Measurements from ENCODE around the gene PUS7. TPM values are rescaled to one million over a fixed set of nuclear protein-coding genes. Genes with fewer than 3 reads are reported as not detected.

The PUS7 gene
- total RNA-seq, 1 experiment from 2014 or later: 39.0 TPM

GRCh38 chr7:105429746-105430612 lies 92.1 kb downstream of the PUS7 start (continued):
- TF ChIP-seq, protein P1, sequence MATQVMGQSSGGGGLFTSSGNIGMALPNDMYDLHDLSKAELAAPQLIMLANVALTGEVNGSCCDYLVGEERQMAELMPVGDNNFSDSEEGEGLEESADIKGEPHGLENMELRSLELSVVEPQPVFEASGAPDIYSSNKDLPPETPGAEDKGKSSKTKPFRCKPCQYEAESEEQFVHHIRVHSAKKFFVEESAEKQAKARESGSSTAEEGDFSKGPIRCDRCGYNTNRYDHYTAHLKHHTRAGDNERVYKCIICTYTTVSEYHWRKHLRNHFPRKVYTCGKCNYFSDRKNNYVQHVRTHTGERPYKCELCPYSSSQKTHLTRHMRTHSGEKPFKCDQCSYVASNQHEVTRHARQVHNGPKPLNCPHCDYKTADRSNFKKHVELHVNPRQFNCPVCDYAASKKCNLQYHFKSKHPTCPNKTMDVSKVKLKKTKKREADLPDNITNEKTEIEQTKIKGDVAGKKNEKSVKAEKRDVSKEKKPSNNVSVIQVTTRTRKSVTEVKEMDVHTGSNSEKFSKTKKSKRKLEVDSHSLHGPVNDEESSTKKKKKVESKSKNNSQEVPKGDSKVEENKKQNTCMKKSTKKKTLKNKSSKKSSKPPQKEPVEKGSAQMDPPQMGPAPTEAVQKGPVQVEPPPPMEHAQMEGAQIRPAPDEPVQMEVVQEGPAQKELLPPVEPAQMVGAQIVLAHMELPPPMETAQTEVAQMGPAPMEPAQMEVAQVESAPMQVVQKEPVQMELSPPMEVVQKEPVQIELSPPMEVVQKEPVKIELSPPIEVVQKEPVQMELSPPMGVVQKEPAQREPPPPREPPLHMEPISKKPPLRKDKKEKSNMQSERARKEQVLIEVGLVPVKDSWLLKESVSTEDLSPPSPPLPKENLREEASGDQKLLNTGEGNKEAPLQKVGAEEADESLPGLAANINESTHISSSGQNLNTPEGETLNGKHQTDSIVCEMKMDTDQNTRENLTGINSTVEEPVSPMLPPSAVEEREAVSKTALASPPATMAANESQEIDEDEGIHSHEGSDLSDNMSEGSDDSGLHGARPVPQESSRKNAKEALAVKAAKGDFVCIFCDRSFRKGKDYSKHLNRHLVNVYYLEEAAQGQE (IDR thresholded peaks at IDR 0.05; ENCODE audit: low read depth): no peak
- no peak for TF ChIP-seq ZNF274 (IDR thresholded peaks at IDR 0.05; ENCODE audit: low read depth, low read length)
- TF ChIP-seq EZH2phosphoT487 (IDR thresholded peaks at IDR 0.05; ENCODE audit: borderline replicate concordance): no peak

DNA sequence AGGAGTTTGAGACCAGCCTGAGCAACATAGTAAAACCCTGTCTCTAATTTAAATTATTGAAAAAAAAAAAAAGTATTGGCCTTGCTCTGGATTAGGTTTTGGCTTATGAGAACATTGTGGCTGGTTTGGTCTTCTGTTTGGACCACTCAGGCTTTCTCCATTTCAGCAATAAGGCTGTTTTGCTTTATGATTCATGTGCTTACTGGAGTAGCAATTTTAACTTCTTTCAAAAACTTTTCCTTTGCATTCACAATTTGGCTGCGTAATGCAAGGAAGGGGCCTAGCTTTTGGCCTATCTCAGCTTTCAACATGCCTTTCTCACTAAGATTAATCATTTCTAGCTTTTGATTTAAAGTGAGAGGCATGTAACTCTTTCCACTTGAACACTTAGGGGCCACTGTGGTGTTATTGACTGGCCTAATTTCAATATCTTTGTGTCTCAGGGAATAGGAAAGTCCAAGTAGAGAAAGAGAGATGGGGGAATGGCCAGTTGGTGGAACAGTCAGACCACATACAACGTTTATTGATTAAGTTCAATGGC lies 95.4 kb downstream of the PUS7 start:
- POLR2A ChIA-PET: no interaction called here
- intact Hi-C loops (cut with micrococcal nuclease): loop anchor here (5.0 kb wide), 1 partner anchor 444 kb away; no protein-coding TSS in a partner anchor
- no peaks in the 10 kb centered on the region for H4K20me1 ChIP-seq (ENCODE audit: insufficient read depth)
- H3K36me3 ChIP-seq (ENCODE audit: control insufficient read depth in 1 of 2, insufficient read depth in 2 of 2, low read length in 2 of 2): no peaks in the 10 kb centered on the region
- no peaks in the 10 kb centered on the region for H3K9me3 ChIP-seq (ENCODE audit: control insufficient read depth in 1 of 2, insufficient read depth in 1 of 2, low read depth in 1 of 2, low read length in 2 of 2)
- H3K79me2 ChIP-seq (ENCODE audit: insufficient read depth, low read length): no peaks in the 10 kb centered on the region
- no peak overlapping the region for H3K9ac ChIP-seq (ENCODE audit: low read length)
- no peak overlapping the region for H3K4me2 ChIP-seq (ENCODE audit: low read length)
- H2AFZ ChIP-seq (ENCODE audit: low read depth, low read length, poor library complexity, severe bottlenecking): no peak overlapping the region
- CTCF ChIA-PET: no interaction called here
- H3K27me3 ChIP-seq (ENCODE audit: insufficient read depth, low read length): no peaks in the 10 kb centered on the region
- ATAC-seq: no peak
- DNase-seq (ENCODE audit: low read depth, low spot score): no peak
- RAD21 ChIA-PET (ENCODE audit: low non-redundant PET in 1 of 2, low total read pairs in 2 of 2, uncharacterized antibody in 2 of 2, unreplicated experiment in 2 of 2): no interaction called here
- BruUV-seq (replicated peaks): no TSS peak
- H3K4me1 ChIP-seq (ENCODE audit: control insufficient read depth in 1 of 2, insufficient read depth in 2 of 2, low read length in 2 of 2): no peaks in the 10 kb centered on the region
- H3K4me3 ChIP-seq (replicated peaks in 1 of 2; ENCODE audit: low read depth in 1 of 2, low read length in 2 of 2): no peak overlapping the region
- no peak overlapping the region for H3K27ac ChIP-seq (ENCODE audit: low read depth, low read length)
- H3K9me2 ChIP-seq (ENCODE audit: insufficient read depth): no peaks in the 10 kb centered on the region
- TF ChIP-seq EZH2phosphoT487 (IDR thresholded peaks at IDR 0.05; ENCODE audit: borderline replicate concordance) (no peak), RAD21 (IDR thresholded peaks at IDR 0.05; ENCODE audit: low read depth) (no peak), CBX3 (IDR thresholded peaks at IDR 0.05; ENCODE audit: low read depth) (no peak), ZBTB33 (IDR thresholded peaks at IDR 0.05; ENCODE audit: extremely low read depth, insufficient replicate concordance, low read length) (no peak), ZFX (IDR thresholded peaks at IDR 0.05) (no peak), EGR1 (IDR thresholded peaks at IDR 0.05; ENCODE audit: low read depth) (no peak), TCF7L2 (IDR thresholded peaks at IDR 0.05; ENCODE audit: borderline replicate concordance, extremely low read depth, insufficient read depth, insufficient read length) (no peak), EZH2 (IDR thresholded peaks at IDR 0.05) (no peak), ZNF274 (IDR thresholded peaks at IDR 0.05; ENCODE audit: low read depth, low read length) (no peak), YY1 (IDR thresholded peaks at IDR 0.05; ENCODE audit: extremely low read depth, insufficient replicate concordance, low read depth, low read length) (no peak), ATF3 (IDR thresholded peaks at IDR 0.05) (no peak), ELF1 (IDR thresholded peaks at IDR 0.05; ENCODE audit: borderline replicate concordance, low read depth) (no peak), JUND (IDR thresholded peaks at IDR 0.05) (no peak), FOSL1 (IDR thresholded peaks at IDR 0.05; ENCODE audit: low read depth) (no peak)
- TF ChIP-seq, protein P2, sequence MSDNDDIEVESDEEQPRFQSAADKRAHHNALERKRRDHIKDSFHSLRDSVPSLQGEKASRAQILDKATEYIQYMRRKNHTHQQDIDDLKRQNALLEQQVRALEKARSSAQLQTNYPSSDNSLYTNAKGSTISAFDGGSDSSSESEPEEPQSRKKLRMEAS (IDR thresholded peaks at IDR 0.05): no peak

All from HCT116 (cell line).